Measurements from ENCODE around the gene TPCN1.
"Not testable (repeated sequence)": the region's sequence is repeated elsewhere in the genome, so short reads cannot be mapped to it uniquely, and the experiment has no call there.

The TPCN1 gene

GRCh38 chr12:113197518-113198077 lies 23.7 kb upstream of the TPCN1 start:
- no peak for DNase-seq

DNA sequence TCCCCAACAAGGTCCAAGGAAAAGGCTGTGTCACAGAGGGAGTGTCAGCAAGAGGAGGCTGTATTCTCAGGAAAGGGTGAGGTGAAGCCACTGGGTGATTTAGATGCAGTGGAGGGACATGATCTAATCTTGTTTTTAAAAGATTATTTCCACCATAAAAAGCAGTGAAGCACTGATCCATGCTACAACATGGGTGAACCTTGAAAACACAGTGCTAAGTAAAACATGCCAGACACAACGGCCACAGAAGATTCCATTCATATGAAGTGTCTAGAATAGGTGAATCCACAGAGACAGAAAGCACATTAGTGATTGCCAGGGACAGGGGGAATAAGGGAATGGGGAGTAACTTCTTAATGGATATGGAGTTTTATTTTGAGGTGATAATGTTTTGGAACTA lies 23.0 kb upstream of the TPCN1 start:
- DNase-seq: no peak

GRCh38 chr12:113200021-113200797 lies 21.1 kb upstream of the TPCN1 start:
- no peak for DNase-seq

DNA sequence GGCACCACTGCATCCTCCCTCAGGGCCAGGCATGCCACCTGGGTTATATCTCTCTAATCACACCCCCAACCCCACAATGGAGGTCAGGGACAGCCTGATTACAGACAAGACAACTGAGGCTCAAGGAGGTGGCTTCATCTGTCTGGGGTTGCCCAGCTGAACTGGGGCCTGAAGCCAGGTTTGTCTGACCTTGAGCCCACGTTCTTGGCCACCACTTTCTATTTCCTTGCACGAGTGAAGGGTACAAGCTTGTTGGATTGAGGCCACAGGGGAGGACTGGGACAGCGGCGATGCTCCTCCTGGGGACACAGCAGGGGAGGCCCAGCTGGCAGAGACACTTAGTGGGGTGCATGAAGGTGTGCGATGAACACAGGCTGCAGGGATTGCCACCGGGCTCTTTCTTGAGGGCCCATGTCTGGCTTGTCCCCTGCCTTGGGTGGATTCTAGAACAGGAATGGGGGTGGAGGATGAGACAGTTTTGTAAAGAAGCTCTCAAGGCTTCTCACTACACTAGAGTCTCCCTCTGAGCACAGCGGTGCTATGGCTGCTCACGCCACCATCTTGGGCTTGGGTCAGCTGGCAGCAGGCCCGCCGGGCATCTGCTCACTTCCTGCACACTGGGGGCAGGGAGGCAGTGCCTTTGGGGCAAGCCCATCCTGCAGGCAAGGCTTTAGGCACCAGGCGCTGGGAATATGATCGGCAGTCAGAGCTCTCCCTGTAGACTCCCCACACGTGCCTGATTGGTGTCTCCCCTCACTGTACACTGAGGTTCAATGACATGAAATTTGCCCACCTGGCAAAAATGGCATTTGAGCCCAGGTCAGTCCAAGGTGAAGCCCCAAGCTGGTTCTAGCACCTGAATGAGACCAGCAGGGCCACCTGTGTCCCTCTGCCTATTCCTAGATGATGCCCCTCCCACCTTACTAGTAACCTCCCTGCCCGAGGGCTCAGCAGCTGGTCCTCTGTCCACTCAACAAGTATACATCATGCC lies 19.8 kb upstream of the TPCN1 start:
- no peak for DNase-seq

- DNase-seq: no peak
Measured at GRCh38 chr12:113202300-113203075, 18.8 kb upstream of the TPCN1 start.

- DNase-seq: no peak
Measured at GRCh38 chr12:113203852-113204760, 17.2 kb upstream of the TPCN1 start.

DNA sequence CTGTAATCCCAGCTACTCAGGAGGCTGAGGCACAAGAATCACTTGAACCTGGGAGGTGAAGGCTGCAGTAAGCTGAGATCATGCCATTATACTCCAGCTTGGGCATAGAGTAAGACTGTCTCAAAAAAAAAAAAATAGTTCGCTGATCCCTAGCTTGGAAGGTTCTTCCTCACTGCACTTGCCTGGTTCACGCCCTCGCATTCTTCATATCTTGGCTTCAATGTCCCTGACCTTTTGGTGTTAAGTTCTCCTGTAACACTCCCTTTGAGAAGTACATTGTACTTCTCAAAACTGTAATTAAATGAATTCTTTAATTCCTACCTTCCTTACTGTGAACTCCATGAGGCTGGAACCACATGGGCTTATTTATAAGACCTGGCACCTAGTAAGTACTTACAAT lies 16.5 kb upstream of the TPCN1 start:
- no peak for DNase-seq

DNA sequence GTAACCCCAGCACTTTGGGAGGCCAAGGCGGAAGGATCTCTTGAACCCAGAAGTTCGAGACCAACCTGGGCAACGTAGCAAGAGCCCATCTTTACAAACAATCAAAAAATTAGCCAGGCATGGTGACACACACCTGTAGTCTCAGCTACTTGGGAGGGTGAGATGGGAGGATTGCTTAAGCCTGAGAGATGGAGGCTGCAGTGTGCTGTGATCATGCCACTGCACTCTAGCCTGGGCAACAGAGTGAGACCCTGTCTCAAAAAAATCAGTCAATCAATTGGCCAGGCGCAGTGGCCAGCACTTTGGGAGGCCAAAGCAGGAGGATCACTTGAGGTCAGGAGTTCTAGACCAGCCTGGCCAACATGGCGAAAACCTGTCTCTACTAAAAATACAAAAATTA lies 14.5 kb upstream of the TPCN1 start:
- not testable (repeated sequence) for DNase-seq

DNA sequence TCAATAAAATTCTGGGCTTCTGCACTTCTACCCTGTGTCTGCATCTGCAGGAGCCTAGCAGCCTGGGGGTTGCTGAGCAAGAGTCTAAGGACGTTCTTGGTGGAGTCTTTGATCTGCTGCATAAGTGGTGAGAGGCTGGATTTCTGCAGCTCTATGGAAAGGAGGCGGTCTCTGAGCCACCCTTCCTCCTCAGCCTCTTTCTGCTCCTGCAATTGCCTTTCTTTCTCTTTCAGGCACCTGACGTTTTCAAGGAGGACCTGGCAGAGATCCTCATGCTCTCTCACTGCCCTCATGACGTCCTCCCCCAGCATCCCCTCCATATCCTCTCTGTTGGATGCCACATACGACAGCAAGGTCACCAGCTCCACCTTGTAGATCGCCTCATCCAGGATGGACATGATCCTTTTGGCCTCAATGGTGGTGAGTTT lies 13.6 kb upstream of the TPCN1 start:
- no peak for DNase-seq

- DNase-seq: no peak
Measured at GRCh38 chr12:113208041-113208934, 13.0 kb upstream of the TPCN1 start.

- DNase-seq: no peak
Measured at GRCh38 chr12:113211160-113211559, 10.1 kb upstream of the TPCN1 start.

DNA sequence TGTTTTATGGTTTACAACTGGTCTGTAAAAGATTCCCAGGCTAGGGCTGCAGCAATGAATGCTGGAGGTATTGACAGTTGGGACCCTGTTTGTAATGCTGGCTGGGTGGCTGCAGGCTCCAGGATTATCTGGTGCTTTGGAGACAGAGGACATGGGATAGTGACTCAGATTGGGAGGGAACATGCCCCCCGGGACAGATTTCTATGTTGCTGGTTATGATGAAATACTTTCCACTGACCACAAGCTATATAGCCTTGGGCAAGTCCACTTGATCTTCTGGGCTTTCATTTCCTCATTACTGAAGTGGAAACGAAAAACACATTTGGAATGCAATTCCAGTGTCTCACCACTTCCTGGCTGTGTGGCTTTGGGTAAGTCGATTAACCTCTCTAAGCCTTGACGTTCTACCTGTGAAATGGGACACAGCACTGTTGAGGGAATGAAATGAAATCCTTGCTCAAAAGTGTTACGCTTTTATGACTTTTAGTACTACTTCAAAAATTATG lies 6.3 kb upstream of the TPCN1 start:
- no peak for DNase-seq

GRCh38 chr12:113216027-113216426 lies 5.2 kb upstream of the TPCN1 start:
- no peak for DNase-seq

GRCh38 chr12:113220593-113221180 lies 577 bp upstream of the TPCN1 start:
- DNase-seq: no peak

DNA sequence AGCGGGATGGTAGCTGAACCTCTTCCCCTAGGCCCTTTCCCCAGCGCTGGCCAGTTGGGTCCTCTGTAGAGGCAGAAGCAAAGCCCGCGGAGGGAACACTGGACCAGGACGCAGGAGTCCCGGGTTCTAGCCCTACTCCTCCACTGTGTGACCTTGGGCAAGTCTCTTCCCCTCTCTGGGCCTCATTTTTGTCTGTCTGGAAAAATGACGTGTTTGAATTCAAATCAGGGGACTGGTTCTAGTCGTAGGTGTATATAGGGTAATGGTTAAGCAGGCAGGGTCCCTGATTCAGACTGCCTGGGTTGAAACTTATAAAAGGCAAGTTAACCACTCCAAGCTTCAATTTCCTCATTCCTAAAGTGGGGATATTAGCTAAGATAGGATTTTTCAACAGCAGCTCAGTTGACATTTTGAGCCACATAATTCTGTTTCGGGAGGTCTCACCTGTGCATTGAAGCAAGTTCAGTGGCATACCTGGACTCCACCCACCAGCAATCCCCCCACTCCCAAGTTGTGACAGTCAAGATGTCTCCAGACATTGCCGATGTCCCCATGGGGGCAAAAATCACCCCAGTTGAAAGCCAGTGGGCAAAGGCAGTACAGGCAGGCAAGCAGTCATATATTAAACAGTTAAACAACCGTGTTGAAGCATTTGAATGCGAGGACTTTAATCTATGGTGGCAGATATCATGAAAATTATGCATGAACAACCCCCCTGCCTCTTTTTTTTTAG lies 899 bp downstream of the TPCN1 start:
- DNase-seq: no peak

DNA sequence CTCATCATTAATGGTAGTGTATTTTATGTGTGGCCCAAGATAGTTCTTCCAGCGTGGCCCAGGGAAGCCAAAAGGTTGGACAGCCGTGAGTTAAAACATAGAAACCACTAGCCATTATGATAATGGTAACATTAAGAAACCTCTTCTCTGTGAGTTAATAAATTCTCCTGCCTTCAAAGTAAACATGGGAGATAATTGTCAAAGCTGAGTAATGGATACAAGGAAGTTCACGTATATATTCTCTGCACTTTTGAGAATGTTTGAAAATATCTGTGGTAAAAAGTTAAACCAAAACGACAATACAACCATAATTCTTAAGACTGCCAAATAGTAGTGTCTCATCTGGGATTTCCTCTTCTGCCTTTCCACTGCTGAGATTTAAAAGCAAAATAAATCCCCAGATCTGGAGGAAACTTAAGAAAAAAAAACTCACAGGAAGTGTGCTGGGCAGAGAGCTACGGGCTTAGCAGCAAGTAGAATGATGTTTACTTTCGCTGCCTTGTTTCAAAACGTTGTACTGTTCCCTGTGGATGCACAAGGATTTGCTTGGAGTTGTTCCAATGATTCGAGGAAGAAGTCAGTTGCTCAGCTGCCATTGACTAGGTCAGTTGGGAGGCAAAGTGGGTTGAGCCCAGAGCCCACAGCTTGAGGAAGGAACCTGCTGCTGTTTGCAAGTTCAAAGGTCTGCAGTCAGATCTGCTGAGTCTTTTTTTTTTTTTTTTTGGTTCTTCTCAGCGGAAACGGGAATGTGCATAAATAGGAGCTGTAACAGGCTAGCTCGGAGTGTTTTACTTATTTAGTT lies 1.7 kb downstream of the TPCN1 start:
- peak in 1 of 2 experiments; percentile 28 for DNase-seq

DNA sequence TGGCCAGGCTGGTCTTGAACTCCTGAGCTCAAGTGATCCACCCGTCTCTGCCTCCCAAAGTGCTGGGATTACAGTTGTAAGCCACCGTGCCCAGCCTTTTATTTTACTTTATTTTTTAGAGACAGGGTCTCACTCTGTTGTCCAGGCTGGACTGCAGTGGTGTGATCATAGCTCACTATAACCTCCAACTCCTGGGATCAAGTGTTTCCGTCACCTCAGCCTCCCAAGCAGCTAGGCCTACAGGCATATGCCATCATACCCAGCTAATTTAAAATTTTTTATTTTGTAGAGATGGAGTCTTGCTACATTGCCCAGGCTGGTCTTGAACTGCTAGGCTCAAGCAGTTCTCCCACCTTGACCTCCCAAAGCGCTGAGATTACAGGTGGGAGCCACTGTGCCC lies 3.7 kb downstream of the TPCN1 start:
- no peak for DNase-seq
